NT2/D1 (cell line): ENCODE results near the gene TNKS2.

ENCODE experiments used
- SUZ12 ChIP-seq: IDR thresholded peaks from 2 replicates; pipeline ENCODE4 v1.6.1; 2011; ENCODE audit not compliant: insufficient read length, insufficient read depth; ENCODE audit errors: extremely low read depth
- YY1 ChIP-seq: IDR thresholded peaks from 2 replicates; pipeline ENCODE4 v1.6.1; 2011; ENCODE audit not compliant: insufficient read length, insufficient read depth
- ZNF274 ChIP-seq: IDR thresholded peaks from 2 replicates; pipeline ENCODE4 v1.6.1; 2011; ENCODE audit warnings: mild to moderate bottlenecking, low read depth, low read length

- TF ChIP-seq YY1: no peak
- no peak for TF ChIP-seq ZNF274
- no peak for TF ChIP-seq SUZ12
Observed at GRCh38 chr10:91856637-91857036, 58.4 kb downstream of the TNKS2 start.
